H1 (cell line): ENCODE data around the gene MAPK11. TPM values are rescaled to one million over a fixed set of nuclear protein-coding genes. Genes with fewer than 3 reads are reported as not detected.

ENCODE experiments used
- CTCF ChIA-PET: fragments of 300-600 bp; sonication (Branson Sonifier 250); formaldehyde crosslinking; loops from one replicate; lab custom pipeline; 2021; ENCODE audit not compliant: partially characterized antibody; lab: Charles Lee
- POLR2A ChIA-PET: fragments of 300-600 bp; sonication (Branson Sonifier 250); formaldehyde crosslinking; loops from one replicate; lab custom pipeline; 2021; ENCODE audit warnings: inconsistent platforms; ENCODE audit not compliant: partially characterized antibody; lab: Charles Lee
- DNase-seq, 2 experiments: peaks; one replicate each; pipeline versions ENCODE4 v3.0.0 to v3.0.0-alpha.2; 2010 to 2022; ENCODE audit warnings: low spot score in 2 of 2, low read depth in 1 of 2, mixed read lengths in 1 of 2
- FAIRE-seq: peaks from 2 replicates; lab custom pipeline; 2011; peaks lifted over from hg19 to GRCh38; lab: Jason Lieb, UNC
- H2AFZ ChIP-seq: 2 replicates; pipeline ENCODE4 v1.8.1; 2012; ENCODE audit warnings: low read length, inconsistent platforms
- H2AK5ac ChIP-seq: 2 replicates; pipeline ENCODE4 v1.6.1; 2013; ENCODE audit warnings: low read depth, low read length
- H2BK120ac ChIP-seq: replicated peaks from 2 replicates; pipeline ENCODE3; 2013; ENCODE audit warnings: low read depth, low read length, inconsistent platforms
- H2BK12ac ChIP-seq: 2 replicates; pipeline ENCODE4 v1.6.1; 2013; ENCODE audit warnings: low read depth, low read length
- H2BK15ac ChIP-seq: 2 replicates; pipeline ENCODE4 v1.6.1; 2013; ENCODE audit warnings: low read length
- H2BK20ac ChIP-seq: 2 replicates; pipeline ENCODE4 v1.6.1; 2013; ENCODE audit warnings: low read length
- H2BK5ac ChIP-seq: 2 replicates; pipeline ENCODE4 v1.6.1; 2013; ENCODE audit warnings: low read depth, low read length
- H3K14ac ChIP-seq: 2 replicates; pipeline ENCODE4 v1.6.1; 2013; ENCODE audit warnings: inconsistent platforms; ENCODE audit not compliant: insufficient read length
- H3K18ac ChIP-seq: 2 replicates; pipeline ENCODE4 v1.6.1; 2013; ENCODE audit warnings: low read length; ENCODE audit errors: extremely low read depth
- H3K23ac ChIP-seq: 2 replicates; pipeline ENCODE4 v1.6.1; 2013; ENCODE audit warnings: inconsistent platforms; ENCODE audit not compliant: insufficient read length
- H3K23me2 ChIP-seq: 2 replicates; pipeline ENCODE4 v1.6.1; 2013; ENCODE audit warnings: low read depth, low read length
- H3K27ac ChIP-seq: 2 replicates; pipeline ENCODE4 v1.6.1; 2011; ENCODE audit warnings: low read depth, low read length, inconsistent platforms
- H3K27me3 ChIP-seq, 4 experiments: replicated peaks in 1 of 4; 1 replicate in 1 of 4; 2 replicates in 3 of 4; pipeline versions ENCODE4 v1.6.1 to v1.8.1; 2011 to 2013; ENCODE audit warnings: low read length in 3 of 4, mild to moderate bottlenecking in 3 of 4, inconsistent platforms in 2 of 4, mixed read lengths in 2 of 4, moderate library complexity in 1 of 4; ENCODE audit not compliant: control insufficient read depth in 3 of 4, insufficient read depth in 3 of 4; ENCODE audit errors: extremely low read depth in 1 of 4
- H3K36me3 ChIP-seq, 4 experiments: 2 replicates each; pipeline versions ENCODE4 v1.6.1 to v1.8.1; 2011 to 2013; ENCODE audit warnings: mild to moderate bottlenecking in 4 of 4, low read length in 3 of 4, moderate library complexity in 2 of 4, control low read depth in 1 of 4, inconsistent platforms in 1 of 4; ENCODE audit not compliant: insufficient read depth in 4 of 4, control insufficient read depth in 2 of 4
- H3K4ac ChIP-seq: replicated peaks from 2 replicates; pipeline ENCODE3; 2013; ENCODE audit warnings: low read length, low read depth, mixed read lengths, inconsistent platforms; ENCODE audit not compliant: insufficient read length
- H3K4me1 ChIP-seq, 4 experiments: replicated peaks in 1 of 4; 1 replicate in 1 of 4; 2 replicates in 3 of 4; pipeline versions ENCODE4 v1.6.1 to v1.8.1; 2011 to 2013; ENCODE audit warnings: low read length in 3 of 4, inconsistent platforms in 2 of 4, mixed read lengths in 1 of 4; ENCODE audit not compliant: insufficient read depth in 4 of 4, control insufficient read depth in 3 of 4
- H3K4me2 ChIP-seq, 2 experiments: 2 replicates each; pipeline versions ENCODE4 v1.6.1 to v1.8.1; 2011 to 2013; ENCODE audit warnings: low read depth in 2 of 2, low read length in 2 of 2, control low read depth in 1 of 2, inconsistent platforms in 1 of 2, mild to moderate bottlenecking in 1 of 2; ENCODE audit not compliant: insufficient read depth in 1 of 2
- H3K4me3 ChIP-seq, 4 experiments: fragments of 200-600, 300-600 bp in 1 of 4; sonication (generic), shearing (Covaris generic), sonication (Bioruptor Twin) in 1 of 4; 2 replicates each; pipeline versions ENCODE4 v1.5.1 to v1.8.1; 2011 to 2016; ENCODE audit warnings: low read length in 4 of 4, low read depth in 3 of 4, control low read depth in 2 of 4, inconsistent platforms in 2 of 4, mild to moderate bottlenecking in 2 of 4, mixed read lengths in 1 of 4, moderate library complexity in 1 of 4; ENCODE audit not compliant: insufficient read depth in 2 of 4; ENCODE audit errors: extremely low read depth in 1 of 4
- H3K56ac ChIP-seq: replicated peaks from 2 replicates; pipeline ENCODE3; 2013; ENCODE audit warnings: low read depth, mild to moderate bottlenecking, mixed read lengths, low read length, inconsistent platforms; ENCODE audit not compliant: insufficient read length
- H3K79me1 ChIP-seq: 2 replicates; pipeline ENCODE4 v1.6.1; 2013; ENCODE audit warnings: low read depth, low read length, control low read depth
- H3K79me2 ChIP-seq, 2 experiments: 2 replicates each; pipeline versions ENCODE4 v1.6.1 to v1.8.1; 2012 to 2013; ENCODE audit warnings: low read length in 2 of 2, mild to moderate bottlenecking in 2 of 2, inconsistent platforms in 1 of 2; ENCODE audit not compliant: insufficient read depth in 2 of 2, control insufficient read depth in 1 of 2
- H3K9ac ChIP-seq, 4 experiments: replicated peaks in 1 of 4; 1 replicate in 1 of 4; 2 replicates in 3 of 4; pipeline versions ENCODE4 v1.6.1 to v1.8.1; 2011 to 2013; ENCODE audit warnings: low read depth in 3 of 4, low read length in 3 of 4, control low read depth in 2 of 4, mild to moderate bottlenecking in 2 of 4, moderate library complexity in 2 of 4, inconsistent platforms in 1 of 4; ENCODE audit errors: extremely low read depth in 1 of 4
- H3K9me3 ChIP-seq, 2 experiments: 2 replicates each; pipeline versions ENCODE4 v1.6.1 to v1.8.1; 2012 to 2013; ENCODE audit warnings: mild to moderate bottlenecking in 2 of 2, moderate library complexity in 2 of 2, control low read depth in 1 of 2, inconsistent platforms in 1 of 2, low read depth in 1 of 2, low read length in 1 of 2, mixed read lengths in 1 of 2; ENCODE audit not compliant: insufficient read depth in 2 of 2
- H4K20me1 ChIP-seq, 2 experiments: replicated peaks in 1 of 2; 2 replicates each; pipeline versions ENCODE3 to v1.8.1; 2011 to 2013; ENCODE audit warnings: inconsistent platforms in 2 of 2, low read length in 2 of 2, mild to moderate bottlenecking in 1 of 2; ENCODE audit not compliant: insufficient read depth in 2 of 2, control insufficient read depth in 1 of 2
- H4K5ac ChIP-seq: 2 replicates; pipeline ENCODE4 v1.6.1; 2013; ENCODE audit warnings: low read length, low read depth, mixed read lengths, inconsistent platforms; ENCODE audit not compliant: insufficient read length
- H4K8ac ChIP-seq: 2 replicates; pipeline ENCODE4 v1.8.0; 2013; ENCODE audit warnings: mild to moderate bottlenecking, moderate library complexity, low read length, inconsistent platforms; ENCODE audit not compliant: insufficient read depth; ENCODE audit errors: extremely low read depth
- H4K91ac ChIP-seq: replicated peaks from 2 replicates; pipeline ENCODE3; 2013; ENCODE audit warnings: low read length, mixed read lengths, inconsistent platforms; ENCODE audit not compliant: insufficient read length
- RFX5 ChIP-seq: IDR thresholded peaks from 2 replicates; pipeline ENCODE4 v1.6.1; 2011; ENCODE audit warnings: low read depth, low read length, improper control_type of control experiment, borderline replicate concordance
- SUZ12 ChIP-seq: fragments of 200-600 bp; sonication (generic); IDR thresholded peaks from 2 replicates; pipeline ENCODE4 v1.6.1; 2012; ENCODE audit warnings: mild to moderate bottlenecking, inconsistent platforms, low read length, moderate library complexity, mixed read lengths
- WGBS, 2 experiments: shearing (Covaris generic) in 1 of 2; methylation state at CpG; one replicate each; pipeline versions ENCODE4 v1.1.6 to v1.1.7; 2013 to 2015; ENCODE audit warnings: low lambda C conversion rate in 2 of 2, mixed read lengths in 2 of 2, inconsistent platforms in 1 of 2, low coverage in 1 of 2, missing lambda C conversion rate in 1 of 2; ENCODE audit not compliant: insufficient replicate concordance in 2 of 2, insufficient coverage in 1 of 2, insufficient read length in 1 of 2; ENCODE audit errors: extremely low coverage in 1 of 2, missing lambda C conversion rate in 1 of 2; 5-methylcytosine and 5-hydroxymethylcytosine counted together
- polyA plus RNA-seq, 7 experiments: library from polyadenylated mRNA; depleted of rRNA in 3 of 7; stranded (reverse) in 5 of 7; unstranded in 2 of 7; fragments of >200 nt in 5 of 7; fragments of 200-250 nt in 2 of 7; gene quantifications; 1 replicate in 5 of 7; 2 replicates in 1 of 7; 4 replicates in 1 of 7; pipeline versions ENCODE4 v1.2.1 to v1.2.3, GENCODE V29; 2011 to 2013; ENCODE audit warnings: missing spikeins in 2 of 7, mixed read lengths in 2 of 7
- total RNA-seq: library from RNA; stranded (reverse); fragmentation: NEBNext Ultra II Directional; extraction: Animal tissue kit (Norgen Biotek cat#: 25700); gene quantifications from 2 replicates; pipeline ENCODE4 v1.2.1, GENCODE V29; 2021

Gene MAPK11
- total and polyA plus RNA-seq, 2 of the 8 experiments (the other 6 are each of a cell fraction or from before 2014, with no cell fraction given) = 0.70 to 1.5 TPM

DNA sequence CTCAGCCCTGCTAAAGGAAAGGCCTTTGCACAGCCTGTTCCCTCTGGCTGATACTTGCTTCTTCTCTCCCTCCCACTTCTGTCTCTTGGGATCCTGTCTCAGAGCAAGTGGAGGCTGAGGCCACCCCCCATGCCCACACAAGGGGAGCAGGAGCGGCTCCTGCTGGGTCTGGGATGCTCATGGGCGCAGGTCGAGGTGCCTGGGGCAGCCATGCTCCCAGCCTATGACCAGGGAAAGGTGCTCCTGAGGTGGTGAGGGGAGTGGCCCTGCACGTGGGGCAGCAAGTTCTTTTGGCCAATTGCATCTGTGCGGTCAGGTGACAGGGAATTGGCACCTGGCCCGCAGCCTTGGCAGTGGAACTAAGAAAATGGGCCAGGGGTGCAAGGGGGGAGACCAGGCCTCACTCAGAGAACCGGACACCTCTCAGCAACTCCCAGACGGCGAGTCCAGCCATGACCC lies 1.5 kb downstream of the MAPK11 start:
- peaks cover 0 to 10% of the 10 kb centered on the region in 2 experiments; a peak in 1 of 4 replicates for H3K9me3 ChIP-seq
- no peak overlapping the region for H3K27ac ChIP-seq
- H3K9ac ChIP-seq = no peak overlapping the region
- H2AK5ac ChIP-seq = no peak overlapping the region
- no peak overlapping the region for H3K14ac ChIP-seq
- no peak overlapping the region for H3K4me2 ChIP-seq
- no peaks in the 10 kb centered on the region for H3K79me2 ChIP-seq
- H3K36me3 ChIP-seq = no peaks in the 10 kb centered on the region
- no peak overlapping the region for H3K4ac ChIP-seq
- ChIA-PET CTCF (interaction anchor here (0.5 to 4.7 kb wide), 3 partner anchors 9 to 128 kb away, joined by 4 to 30 read pairs (median 4); partner anchors contain the start of gene HDAC10), POLR2A (interaction anchor here (1.4 kb wide), 1 partner anchor 23 kb away, joined by 3 read pairs; no protein-coding TSS in a partner anchor)
- no peaks in the 10 kb centered on the region for H3K79me1 ChIP-seq
- peaks cover 2 to 14% (median 9%) of the 10 kb centered on the region in 4 experiments; a peak in 6 of 7 replicates for H3K4me1 ChIP-seq
- WGBS, 2 experiments = 90% methylated on average over 7 of the region's 9 CpGs; no CpG with 5 or more reads in 1 of the 2 experiments
- H4K5ac ChIP-seq = no peak overlapping the region
- H4K91ac ChIP-seq = no peak overlapping the region
- no peak overlapping the region for H3K23ac ChIP-seq
- H3K23me2 ChIP-seq = peaks cover 11% of the 10 kb centered on the region; the same call in 1 of the 2 replicates
- H3K4me3 ChIP-seq = no peak overlapping the region
- no peak overlapping the region for H2BK120ac ChIP-seq
- TF ChIP-seq SUZ12 = no peak
- TF ChIP-seq RFX5 = no peak
- H3K27me3 ChIP-seq = peaks cover 24 to 53% (median 41%) of the 10 kb centered on the region in 4 experiments; a peak in 6 of 7 replicates
- no peak overlapping the region for H3K56ac ChIP-seq
- no peak overlapping the region; the same call in 1 of the 2 replicates for H2BK12ac ChIP-seq
- no peak overlapping the region for H2BK5ac ChIP-seq
- peak overlapping the region; percentile 36; the same call in 1 of the 2 replicates for H4K8ac ChIP-seq
- no peak overlapping the region for H2AFZ ChIP-seq
- no peak for DNase-seq
- no peak overlapping the region for H3K18ac ChIP-seq
- peaks cover 0 to 3% of the 10 kb centered on the region in 2 experiments for H4K20me1 ChIP-seq
- no peak overlapping the region; the same call in 1 of the 2 replicates for H2BK15ac ChIP-seq
- FAIRE-seq = no peak
- H2BK20ac ChIP-seq = no peak overlapping the region
